NCI-H510A (cell line): Measurements from ENCODE around the gene SH2D6.
"Not testable (repeated sequence)": the region's sequence is repeated elsewhere in the genome, so short reads cannot be mapped to it uniquely, and the experiment has no call there.

Source experiments
- DNase-seq: peaks from one replicate; lab custom pipeline; 2025; lab: John Stamatoyannopoulos, UW

Gene SH2D6

DNA sequence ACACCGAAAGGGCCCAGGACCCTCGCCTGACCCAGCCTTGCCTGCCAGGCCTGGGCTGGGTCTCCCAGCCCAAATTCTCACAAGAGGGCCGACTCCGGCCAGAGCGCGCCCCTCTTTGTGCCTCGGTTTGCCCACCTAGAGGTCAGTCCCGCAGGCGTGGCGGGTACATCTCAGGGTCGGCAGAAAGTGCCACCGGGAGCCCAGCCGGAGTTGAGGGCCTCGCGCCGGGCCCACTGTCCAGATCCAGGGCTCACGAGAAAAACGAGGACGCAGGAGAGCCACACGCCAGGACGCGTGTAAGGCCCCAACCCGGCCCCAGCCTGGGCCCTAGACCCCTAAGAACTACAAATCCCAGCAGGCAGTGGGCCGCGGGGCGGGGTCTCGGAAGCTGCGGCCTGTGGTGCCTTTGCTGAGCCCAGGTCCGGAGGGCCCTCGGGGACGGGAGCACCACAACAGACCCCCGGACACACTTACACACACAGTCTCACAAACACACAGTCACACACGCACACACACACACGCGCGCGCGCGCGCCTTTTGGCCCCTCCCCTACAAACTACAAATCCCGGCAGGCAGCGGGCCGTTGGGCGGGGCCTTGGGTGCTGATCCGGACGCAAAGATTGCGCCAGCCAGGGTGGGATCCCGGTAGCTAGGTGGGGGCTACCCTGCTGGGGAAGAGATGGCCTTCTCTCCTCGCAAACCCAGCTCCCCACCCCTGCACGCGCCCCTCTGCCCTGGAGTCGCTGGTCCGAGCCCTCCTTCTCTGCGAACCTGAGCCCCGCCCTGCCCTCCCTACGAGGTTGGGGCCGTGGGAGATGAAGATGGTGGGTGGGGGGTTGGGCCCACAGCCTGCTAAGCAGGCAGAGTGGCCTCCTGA, at the start of gene SH2D6:
SH2D6 (plus strand) TSS at position 583 of the 877 bp plus-strand sequence. CDS start 10,752 bp downstream, outside the sequence.
- peak; percentile 67 for DNase-seq

DNA sequence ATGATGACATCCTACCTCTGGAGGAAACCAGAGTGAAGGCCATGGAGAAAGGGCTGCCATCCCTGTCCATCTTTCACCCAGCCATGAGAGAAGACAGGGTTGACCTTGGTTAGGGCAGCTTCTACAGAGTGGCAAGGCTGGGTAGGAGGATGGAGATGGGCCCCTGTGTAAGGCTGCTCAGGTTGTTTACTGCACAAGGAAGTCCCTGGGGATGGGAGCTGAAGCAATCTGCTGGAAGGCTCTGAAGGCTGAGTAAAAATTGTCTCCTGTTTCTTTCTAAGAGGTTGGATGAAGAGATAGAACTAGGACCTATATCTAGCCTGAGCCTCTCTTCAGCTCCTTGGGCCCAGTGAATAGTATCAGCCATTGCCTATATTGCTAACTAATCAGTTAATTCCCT, 49.6 kb upstream of the SH2D6 start:
- DNase-seq = no peak

DNA sequence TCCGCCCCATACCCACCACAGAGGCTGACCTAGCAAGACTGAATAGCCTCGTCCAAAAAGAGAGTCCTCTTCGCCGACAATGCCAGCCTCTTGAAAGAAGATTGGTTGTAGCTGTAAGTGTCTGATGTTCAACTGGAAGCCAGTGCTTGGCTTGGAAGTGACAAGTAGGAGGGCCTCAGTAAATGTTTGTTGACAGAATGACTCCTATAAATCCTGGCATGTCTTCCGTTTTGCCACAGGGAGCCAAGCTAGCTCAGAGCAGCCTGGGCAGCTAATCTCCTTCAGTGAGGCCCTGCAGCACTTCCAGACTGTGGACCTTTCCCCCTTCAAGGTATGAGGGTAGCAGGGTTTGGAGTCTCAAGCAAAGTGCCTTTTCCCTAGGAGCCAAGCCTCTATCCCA, 49.0 kb upstream of the SH2D6 start:
- DNase-seq = peak; percentile 11

DNA sequence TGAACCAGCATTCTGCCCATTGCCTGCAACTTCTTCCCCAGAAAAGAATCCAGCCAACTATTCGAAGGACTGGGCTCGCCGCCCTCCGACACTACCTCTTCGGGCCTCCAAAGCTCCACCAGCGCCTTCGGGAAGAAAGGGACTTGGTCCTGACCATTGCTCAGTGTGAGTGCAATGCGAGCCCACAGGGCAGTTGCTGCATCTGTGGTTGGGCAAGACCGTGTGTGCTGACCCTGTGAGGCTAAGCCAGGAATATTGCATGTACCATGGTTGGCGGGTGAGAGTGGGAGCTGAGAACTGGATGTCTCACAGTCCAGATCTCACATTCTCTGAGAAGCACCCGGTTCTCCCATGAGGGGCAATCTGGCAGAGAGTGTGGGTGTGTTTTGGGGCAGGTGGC, 47.5 kb upstream of the SH2D6 start:
- DNase-seq = no peak

DNA sequence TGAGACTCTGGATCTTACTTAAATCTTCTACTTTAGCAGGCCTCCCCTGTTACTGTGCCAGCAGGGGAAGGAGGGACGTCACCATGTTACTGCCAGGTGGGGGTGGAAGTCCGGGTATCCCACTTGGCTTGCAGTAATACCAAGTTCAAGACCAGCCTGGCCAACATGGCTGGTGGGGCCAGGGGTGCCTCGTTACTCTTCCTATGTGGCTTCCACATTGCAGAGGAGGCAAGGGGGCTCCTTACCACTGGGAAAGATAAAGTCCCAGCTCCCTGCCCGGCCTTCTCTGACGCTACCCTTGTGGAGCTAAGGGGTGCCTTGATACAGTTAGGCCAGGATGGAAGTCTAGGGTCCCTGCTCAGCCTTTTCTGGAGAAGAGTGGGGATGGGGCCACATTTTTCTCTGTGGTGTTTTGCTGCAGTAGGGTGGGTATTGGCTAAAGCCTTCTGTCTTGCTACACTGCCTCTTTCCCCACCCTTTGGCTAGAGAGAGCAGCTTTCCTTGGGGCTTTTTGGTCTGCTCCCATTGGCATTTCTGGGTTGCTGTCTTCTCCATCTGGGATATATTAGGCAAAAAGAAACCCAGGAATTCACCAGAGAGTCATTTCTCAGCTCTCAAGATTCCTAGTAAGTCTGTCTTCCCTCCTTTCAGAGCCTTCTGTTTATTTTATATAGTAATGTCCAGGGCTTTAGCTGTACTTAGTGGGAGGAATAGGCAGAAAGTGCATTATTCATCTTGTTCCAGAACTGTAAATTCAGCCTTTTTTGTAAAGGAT, 42.0 kb upstream of the SH2D6 start:
- DNase-seq = no peak

DNA sequence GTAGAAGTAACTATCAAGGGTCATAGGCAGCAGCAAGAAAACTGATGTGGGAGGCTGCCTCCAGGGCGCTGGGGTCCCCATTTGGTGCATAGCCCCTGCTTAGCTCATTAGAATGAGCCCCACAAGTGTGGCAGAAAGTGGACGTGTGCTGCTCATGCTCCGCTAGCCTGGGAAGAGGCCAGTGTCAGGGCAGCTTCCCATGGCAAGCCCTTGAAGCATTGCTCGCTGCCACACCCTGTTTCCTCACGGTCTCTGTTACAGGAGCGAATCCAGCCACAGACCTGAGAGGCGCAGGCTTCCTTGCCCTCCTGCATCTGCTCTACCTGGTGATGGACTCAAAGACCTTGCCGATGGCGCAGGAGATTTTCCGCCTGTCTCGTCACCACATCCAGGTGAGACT, 41.4 kb upstream of the SH2D6 start:
- DNase-seq = no peak

DNA sequence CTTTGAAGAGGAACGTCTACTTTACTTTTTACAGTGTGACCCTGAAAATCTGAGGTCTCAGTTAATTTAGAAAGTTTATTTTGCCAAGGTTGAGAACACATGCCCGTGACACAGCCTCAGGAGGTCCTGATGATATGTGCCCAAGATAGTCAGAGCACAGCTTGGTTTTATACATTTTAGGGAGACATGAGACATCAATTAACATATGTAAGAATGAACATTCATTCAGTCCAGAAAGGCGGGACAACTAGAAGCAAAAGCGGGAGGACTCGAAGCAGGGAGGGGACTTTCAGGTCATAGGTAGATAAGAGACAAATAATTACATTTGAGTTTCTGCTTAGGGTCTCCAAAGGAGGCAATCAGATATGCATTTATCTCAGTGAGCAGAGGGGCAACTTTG, 40.3 kb upstream of the SH2D6 start:
- DNase-seq = no peak

DNA sequence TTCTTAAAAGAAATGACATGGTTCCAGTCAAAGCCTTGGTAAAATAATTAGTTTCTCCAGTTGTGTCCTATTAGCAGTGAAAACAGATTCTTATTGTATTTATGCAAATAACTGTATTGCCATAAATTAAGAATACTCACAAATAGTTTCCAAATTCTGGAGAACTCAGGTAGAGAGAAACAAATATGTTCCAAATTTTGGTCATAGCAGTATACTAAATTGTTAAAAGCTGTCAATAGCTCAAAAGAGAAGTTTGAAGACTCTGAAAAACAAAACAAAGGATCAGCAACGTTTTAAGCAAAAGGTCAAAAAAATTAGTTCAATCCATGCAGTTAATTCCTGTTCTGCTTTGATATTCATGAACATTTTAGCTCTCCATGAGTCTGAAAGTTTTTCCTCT, 38.5 kb upstream of the SH2D6 start:
- no peak for DNase-seq

DNA sequence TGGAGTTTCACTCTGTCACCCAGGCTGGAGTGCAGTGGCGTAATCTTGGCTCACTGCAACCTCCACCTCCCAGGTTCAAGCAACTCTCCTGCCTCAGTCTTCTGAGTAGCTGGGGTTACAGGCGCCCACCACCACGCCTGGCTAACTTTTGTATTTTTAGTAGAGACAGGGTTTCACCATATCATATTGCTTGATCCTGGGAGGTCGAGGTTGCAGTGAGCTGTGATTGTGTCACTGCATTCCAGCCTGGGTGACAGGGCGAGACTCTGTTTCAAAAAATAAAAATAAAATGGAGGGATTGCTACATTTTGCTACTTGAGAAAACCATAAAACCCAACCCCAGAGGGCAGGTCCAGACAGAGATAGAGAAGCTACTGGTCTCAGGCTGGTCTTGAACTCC, 35.4 kb upstream of the SH2D6 start:
- DNase-seq = not testable (repeated sequence)

DNA sequence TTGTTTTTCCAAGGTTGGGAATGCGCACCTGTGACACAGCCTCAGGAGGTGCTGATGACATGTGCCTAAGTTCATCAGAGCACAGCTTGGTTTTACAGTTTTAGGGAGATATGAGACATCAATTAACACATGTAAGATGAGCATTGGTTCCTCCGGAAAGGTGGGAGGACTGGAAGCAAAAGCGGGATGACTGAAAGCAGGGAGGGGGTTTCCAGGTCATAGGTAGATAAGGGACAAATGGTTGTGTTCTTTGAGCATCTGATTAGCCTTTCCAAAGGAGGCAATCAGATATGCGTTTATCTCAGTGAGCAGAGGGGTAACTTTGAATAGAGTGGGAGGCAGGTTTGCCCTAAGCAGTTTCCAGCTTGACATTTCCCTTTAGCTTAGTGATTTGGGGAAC, 34.7 kb upstream of the SH2D6 start:
- DNase-seq = no peak

DNA sequence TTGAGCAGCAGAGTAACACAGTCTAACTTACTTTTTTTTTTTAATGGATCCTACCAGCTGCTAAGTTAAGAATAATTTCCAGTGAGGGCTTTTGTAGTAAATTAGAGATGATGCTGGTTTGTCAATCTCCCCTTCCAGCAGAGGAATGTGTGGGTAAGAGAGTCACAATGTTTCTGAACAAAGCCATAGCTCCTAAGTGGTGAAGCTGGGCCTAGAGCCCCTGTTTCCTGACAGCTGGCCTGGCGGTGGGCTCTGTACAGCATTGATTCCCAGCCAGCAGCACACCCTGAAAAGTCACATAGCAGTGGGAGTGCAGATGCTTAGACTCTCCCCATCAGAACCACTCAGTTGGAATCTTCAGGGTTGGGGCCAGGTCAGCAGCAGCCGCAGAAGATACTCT, 32.8 kb upstream of the SH2D6 start:
- DNase-seq = no peak

DNA sequence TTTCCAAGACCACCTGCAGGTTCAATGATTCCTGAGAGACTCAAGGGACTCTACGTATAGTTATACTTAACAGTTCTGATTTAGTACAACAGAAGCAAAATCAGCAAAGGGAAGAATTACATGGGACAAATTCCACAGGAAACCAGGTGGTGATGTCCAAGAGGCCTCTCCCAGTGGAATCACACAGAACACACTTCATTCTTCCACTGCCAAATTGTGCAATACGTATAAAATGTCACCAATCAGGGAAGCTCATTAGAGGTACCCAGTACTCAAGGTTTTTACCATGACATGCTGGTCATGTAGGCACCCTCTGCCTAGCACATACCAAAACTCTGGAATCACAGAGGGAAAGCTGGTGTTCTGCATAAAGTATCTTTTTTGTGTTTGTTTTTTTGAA, 30.8 kb upstream of the SH2D6 start:
- no peak for DNase-seq

DNA sequence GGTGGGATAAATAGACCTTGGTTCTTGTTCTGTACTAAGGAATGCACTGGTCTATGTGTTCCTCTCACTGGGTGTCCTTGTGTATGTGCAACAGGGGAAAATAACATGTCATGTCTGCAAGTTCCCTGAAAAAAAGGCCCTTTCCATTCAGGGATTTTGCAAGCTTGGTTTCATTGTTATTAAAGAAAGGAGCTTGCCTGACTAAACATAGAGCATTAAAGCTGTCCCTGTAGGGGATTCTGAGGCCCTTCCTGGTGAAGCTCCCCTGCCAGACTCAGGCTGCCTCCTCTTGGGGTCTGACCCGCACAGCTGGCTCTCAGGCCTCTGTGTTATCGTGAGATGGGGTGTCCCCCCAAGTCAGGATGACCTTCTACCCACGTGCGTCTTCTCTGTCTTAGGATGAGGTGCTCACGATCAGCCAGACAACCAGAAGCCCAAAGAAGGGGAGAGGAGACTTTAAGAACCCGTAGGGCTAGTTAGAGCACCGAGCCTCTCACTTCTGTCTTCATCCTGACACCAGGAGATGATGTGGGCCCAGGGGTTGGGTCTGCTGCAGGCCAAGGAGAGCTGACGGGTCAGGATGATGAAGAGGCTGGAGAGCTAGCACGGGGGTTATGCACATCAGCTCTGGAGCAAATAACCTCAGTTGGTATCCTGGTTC, 29.5 kb upstream of the SH2D6 start:
- DNase-seq = no peak

DNA sequence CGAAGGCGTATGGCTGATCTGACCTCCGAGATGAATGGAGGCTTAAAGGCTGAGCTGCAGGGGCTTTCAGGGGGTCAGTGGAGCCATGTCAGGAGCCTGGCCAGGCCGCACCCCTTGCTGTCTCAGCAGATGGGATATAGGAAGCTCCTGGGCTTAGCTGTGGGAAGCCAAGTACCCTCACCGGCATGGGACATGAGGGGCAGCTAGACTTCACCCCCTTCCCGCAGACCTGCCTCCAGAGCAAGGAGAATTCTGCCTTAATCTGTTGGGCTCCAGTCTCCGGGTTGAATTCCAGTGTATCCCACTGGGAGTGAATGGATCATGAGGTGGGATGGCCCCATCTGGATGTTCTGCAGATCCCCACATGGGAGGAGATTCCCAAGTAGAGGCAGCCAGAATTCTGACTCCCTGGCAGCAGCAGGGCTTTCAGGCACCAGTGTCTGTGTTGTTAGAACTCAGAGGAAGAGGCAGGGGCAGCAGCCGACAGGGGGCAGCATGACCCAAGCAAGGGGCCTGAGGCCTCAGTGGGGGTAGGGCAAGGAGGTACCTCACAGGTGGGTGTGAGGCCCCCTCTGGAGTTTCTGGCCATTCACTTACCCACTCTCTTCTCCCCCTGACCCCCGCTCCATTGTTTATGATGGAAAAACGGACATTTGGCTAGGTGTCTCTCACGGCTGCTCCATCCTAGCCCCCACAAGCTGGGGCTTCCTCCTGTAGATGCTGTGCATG, 27.4 kb upstream of the SH2D6 start:
- no peak for DNase-seq

DNA sequence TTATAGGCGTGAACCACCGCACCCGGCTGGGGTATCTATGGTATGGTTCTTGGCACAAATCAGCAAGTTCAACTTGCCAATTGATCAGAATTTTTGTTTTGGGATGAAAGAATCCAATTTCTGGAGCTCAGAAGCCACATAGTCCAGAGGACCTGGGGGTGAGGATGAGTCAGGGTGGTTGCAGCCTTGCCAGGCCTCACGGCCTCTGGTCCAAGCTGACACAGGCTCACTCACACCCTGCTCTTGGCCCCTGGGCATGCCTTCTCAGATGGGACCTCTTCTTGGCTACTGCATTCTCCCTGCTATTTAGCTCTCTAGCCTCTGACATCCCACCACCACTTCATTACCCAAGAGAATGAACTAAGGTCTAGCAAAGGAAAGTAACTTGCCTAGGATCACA, 24.7 kb upstream of the SH2D6 start:
- no peak for DNase-seq

DNA sequence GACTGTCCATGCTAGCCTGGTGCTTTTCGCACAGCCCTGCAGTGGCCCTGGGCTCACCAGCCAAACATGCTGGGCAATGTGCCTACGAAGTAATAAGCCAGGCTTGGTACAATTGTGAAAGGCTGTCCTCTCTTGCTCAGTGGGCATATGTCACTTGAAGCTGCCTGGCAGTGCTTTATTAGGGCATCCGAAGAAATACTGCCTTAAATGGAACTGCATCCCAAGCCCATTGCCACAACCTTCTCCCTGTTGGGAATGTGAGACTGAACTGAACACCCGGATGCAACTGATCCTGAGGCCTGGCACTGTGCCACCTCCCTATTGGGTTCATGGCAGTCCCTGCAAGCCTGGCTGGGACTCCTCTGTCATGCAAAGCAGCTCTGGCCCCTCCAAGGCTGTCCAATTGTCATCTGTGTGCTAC, 24.2 kb upstream of the SH2D6 start:
- DNase-seq = peak; percentile 59

DNA sequence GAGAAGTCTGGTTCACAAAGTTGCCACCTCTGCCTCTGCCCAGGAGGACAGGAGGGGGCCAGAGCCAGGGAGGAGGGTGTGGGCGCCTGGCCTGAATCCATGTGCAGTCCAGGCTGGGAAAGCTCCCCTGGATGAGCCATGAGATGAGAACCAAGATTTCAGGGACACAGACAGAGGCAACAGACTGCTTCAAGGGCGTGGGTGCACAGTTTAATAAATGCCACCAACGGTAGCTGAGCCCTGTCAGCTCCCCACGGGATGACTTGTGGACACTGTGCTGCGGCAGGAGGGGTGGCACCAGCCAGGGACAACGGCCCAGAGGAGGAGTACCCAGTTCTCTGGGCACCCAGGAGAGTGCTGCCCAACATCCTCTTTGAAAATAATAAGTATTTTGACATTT, 23.5 kb upstream of the SH2D6 start:
- DNase-seq = no peak

DNA sequence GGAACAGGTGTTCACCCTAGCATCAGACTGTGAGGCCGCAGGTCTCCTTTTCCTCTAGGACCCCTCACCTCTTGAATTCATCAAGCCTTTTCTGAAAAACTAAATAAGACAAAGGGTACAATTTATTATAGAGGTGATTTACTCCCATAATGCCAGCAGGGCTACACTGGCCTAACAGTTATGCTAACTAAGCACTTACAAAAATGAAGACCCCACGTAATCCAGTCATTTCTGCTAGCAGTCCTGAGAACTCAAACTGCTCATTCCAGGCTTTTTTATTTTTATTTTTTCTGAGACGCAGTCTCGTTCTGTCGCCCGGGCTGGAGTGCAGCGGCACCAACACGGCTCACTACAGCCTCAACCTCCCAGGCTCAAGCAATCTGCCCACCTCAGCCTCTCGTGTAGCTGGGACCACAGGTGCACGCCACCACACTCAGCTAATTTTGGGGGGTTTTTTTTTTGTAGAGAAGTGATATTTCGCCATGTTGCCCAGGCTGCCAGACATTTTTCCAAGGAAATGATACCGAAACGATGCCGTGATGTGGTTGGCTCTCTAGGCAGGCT, 22.5 kb upstream of the SH2D6 start:
- DNase-seq = no peak

DNA sequence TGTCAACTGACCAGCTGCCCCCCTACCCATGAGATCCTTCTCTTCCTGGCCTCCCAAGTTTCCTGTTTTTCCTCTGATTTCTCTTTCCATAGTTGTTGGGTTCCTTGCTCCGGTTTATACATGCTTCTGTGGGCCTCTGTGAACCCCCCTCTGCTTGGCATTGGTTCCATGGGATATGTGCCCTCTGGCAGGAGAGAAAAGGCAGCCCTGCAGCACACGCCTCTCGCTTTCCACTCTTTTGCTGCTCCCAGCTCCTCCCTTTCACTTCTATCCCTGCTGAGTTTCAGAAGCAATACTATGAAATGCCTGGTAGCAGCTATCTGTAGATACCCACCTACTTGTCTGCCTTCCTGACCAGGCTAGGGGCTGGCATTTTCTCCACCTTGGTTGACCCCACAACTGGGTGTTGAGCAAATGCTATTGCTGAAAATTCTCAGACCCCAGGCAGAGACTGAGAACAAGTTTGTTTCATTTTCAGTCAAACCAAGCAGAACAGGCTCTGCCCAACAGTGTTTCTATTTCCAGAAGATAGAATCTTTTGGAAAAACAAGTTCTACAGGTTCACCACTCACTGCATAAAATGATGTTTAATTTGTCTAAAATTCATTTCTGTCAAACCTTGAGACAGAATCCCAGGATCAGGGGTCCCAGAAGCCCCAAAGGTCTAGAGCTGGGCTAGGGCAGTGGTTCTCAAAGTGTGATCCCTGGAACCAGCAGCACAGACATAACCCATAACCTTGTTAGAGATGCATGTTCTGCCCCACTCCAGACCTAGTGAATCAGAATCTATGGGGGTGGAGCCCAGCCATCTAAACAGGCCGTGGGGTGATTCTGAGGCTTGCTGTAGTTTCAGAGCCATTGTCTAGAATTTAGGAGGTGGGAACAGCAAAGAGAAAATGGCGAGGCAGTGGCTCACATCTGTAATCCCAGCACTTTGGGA, 21.7 kb upstream of the SH2D6 start:
- no peak for DNase-seq

DNA sequence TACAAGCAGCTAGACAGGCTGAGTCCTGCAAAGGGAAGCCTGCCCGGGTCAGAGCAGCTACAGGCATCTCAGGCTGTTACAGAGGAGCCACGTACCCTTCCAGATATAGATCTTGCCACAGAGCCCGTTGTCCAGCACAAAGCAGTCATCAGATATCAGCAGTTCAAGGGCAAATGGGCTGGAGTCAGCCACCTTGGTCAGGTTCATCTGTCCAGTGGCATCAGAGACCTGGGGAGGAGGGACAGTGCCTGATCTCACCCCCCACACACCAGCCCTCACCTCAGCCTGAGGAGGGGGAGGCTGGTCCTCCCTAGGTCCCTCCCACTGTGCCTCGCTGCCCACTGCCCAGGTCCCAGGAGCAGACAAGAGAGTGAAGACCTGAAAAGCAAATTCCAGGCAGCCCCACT, 20.6 kb upstream of the SH2D6 start:
- DNase-seq = no peak
